Uterus (tissue), 4 donors: ENCODE measurements around the gene YPEL3. TPM values are rescaled to one million over a fixed set of nuclear protein-coding genes. Genes with fewer than 3 reads are reported as not detected.

Experiments used
- DNase-seq, 2 donors: peaks; one replicate each; pipeline ENCODE4 v3.0.0-alpha.2; 2019 to 2020
- H3K27ac ChIP-seq, 2 donors: fragments of 200-600 bp; sonication (generic); 1 replicate in 1 of 2; 2 replicates in 1 of 2; pipeline ENCODE4 v1.5.1; 2016 to 2018
- H3K27me3 ChIP-seq, 2 donors: fragments of 200-600 bp; sonication (generic); one replicate each; pipeline ENCODE4 v1.5.1; 2018 to 2019; ENCODE audit warnings: control low read depth in 1 of 2
- H3K36me3 ChIP-seq, 2 donors: fragments of 200-600 bp; sonication (generic); one replicate each; pipeline ENCODE4 v1.5.1; 2019; ENCODE audit warnings: control low read depth in 1 of 2
- H3K4me1 ChIP-seq, 2 donors: fragments of 200-600 bp; sonication (generic); one replicate each; pipeline ENCODE4 v1.5.1; 2018 to 2019; ENCODE audit warnings: control low read depth in 1 of 2
- H3K4me3 ChIP-seq, 2 donors: fragments of 200-600 bp; sonication (generic); 1 replicate in 1 of 2; 2 replicates in 1 of 2; pipeline ENCODE4 v1.5.1; 2018 to 2019; ENCODE audit warnings: mild to moderate bottlenecking in 1 of 2
- H3K9me3 ChIP-seq, 2 donors: fragments of 200-600 bp; sonication (generic); one replicate each; pipeline ENCODE4 v1.5.1; 2019; ENCODE audit warnings: control low read depth in 1 of 2
- POLR2A ChIP-seq, 2 donors: fragments of 450-650 bp; IDR thresholded peaks; one replicate each; pipeline ENCODE4 v1.6.1; 2016; ENCODE audit warnings: antibody characterized with exemption in 2 of 2, mild to moderate bottlenecking in 1 of 2, moderate library complexity in 1 of 2
- intact Hi-C: fragments of 100-400 bp; cut with DNase I; formaldehyde crosslinking; loops from one replicate; pipeline ENCODE4 v1.15.1; 2023; ENCODE audit warnings: low total_unique reads
- total RNA-seq, 4 donors: library from RNA; depleted of rRNA in 3 of 4; stranded (reverse); fragments of >200 nt in 3 of 4; gene quantifications; one replicate each; pipeline versions ENCODE4 v1.1.0 to v1.2.4, GENCODE V29; 2014 to 2023
- TF ChIP-seq, protein P1 (sequence below), 4 experiments: fragments of 200-600 bp in 2 of 4; fragments of 450-650 bp in 2 of 4; sonication (generic) in 2 of 4; IDR thresholded peaks; one replicate each; pipeline ENCODE4 v1.5.1; 2016 to 2019; ENCODE audit warnings: antibody characterized with exemption in 4 of 4, mild to moderate bottlenecking in 2 of 4, moderate library complexity in 1 of 4
- donor health status: DM: yes; HTN: yes; CAD: no.

YPEL3 gene
- total RNA-seq, 4 donors from 2014 or later = 9.2 to 158 (median 36.4) TPM

DNA sequence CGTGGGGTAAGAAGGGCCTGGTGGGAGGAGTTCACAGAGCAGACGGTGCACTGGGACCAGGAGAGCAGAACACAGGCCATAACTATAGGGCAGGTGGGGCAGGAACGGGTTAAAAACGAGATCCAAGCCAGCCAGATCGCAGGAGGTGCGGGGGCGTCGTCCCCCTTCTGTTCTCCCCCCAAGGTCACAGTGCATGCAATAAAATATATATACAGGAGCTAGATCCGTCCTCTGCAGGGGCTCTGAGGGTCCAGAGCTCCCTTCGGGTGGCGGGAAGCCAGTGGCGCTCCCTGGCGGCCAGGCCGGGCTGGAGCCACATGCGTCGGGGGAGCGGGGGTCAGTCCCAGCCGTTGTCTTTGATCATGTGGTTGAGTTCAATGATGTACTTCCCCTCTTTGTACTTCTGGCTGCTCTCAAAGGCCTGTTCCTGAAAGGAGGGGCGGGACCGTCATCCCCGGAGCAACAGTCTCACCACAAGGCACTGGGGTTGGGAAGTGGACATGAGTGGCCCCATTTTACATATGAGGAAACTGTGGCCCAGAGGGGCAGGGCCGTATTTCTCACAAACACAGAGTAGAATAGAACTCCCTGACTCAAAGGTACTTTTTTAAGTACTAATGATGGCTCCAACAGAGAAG is 3.5 kb downstream of the YPEL3 start:
- DNase-seq = peak; percentile 72 to 76
- intact Hi-C loops = no loop called here
- H3K4me1 ChIP-seq = peaks cover 0 to 25% of the 10 kb centered on the region in 2 donors

DNA sequence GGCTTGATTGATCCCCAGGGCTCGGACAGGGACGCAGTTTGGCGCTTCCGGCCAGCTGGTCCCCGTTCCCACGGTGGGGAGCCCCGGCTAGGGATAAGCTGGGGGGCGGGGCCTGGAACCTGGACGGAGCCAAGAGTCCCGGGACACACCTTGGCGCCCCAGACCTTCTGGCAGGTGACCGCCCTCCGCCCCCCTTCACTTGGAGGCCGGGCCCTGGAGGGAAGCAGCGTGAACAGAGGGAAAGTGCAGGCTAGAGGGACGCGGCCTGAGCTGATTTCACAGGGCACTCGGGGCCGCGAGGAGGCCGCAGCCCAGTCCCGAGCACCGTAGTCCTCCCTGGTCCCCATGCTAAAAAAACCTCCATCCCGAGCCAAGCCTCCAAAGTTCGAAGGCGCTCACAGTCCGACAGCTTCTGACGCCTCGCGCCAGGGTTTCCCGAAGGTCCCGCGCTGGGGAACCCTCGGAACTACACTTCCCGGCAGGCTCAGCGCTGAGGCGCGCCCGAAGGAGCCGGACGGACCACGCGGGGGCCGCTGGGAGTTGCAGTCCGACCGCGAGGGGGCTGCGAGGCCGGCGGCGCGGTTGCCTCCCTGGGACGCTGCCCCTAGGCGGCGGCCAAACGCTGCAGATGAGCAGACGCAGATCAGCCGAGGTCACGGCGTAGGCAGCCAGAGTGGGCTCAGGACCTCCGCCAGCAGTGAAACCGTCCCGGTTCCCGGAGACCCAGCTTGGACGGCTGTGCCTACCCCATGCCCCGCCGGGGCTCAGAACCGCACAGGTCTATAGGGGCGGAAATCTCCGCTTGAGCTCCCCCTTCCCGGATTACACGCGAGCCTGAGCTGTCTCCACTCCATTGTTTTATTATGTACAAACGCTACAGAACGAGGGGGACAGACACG is 4.3 kb downstream of the YPEL3 start, which contains the start of gene TBX6:
TSS of gene TBX6 (minus strand) at position 451 of the 899 bp plus-strand sequence. CDS start 731 bp downstream, outside the sequence.
- Histone ChIP-seq H3K27me3 (no peaks in the 10 kb centered on the region), H3K4me1 (peaks cover 0 to 25% of the 10 kb centered on the region in 2 donors), H3K27ac (peak within 1 kb of the TSS; percentile 74 to 91), H3K4me3 (peak within 1 kb of the TSS; percentile 31 to 40), H3K9me3 (no peaks in the 10 kb centered on the region), H3K36me3 (no peaks in the 10 kb centered on the region)
- intact Hi-C loops = no loop called here
- DNase-seq = peak; percentile 87 to 93
- TF ChIP-seq, protein P1, sequence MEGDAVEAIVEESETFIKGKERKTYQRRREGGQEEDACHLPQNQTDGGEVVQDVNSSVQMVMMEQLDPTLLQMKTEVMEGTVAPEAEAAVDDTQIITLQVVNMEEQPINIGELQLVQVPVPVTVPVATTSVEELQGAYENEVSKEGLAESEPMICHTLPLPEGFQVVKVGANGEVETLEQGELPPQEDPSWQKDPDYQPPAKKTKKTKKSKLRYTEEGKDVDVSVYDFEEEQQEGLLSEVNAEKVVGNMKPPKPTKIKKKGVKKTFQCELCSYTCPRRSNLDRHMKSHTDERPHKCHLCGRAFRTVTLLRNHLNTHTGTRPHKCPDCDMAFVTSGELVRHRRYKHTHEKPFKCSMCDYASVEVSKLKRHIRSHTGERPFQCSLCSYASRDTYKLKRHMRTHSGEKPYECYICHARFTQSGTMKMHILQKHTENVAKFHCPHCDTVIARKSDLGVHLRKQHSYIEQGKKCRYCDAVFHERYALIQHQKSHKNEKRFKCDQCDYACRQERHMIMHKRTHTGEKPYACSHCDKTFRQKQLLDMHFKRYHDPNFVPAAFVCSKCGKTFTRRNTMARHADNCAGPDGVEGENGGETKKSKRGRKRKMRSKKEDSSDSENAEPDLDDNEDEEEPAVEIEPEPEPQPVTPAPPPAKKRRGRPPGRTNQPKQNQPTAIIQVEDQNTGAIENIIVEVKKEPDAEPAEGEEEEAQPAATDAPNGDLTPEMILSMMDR (IDR thresholded peaks at IDR 0.05) = peak; percentile 68 to 99 (median 92)
- TF ChIP-seq POLR2A (IDR thresholded peaks at IDR 0.05) = peak; percentile 41 to 52

More for the DNA sequence above, 3.5 kb downstream of the YPEL3 start:
- Histone ChIP-seq H3K27ac (peak overlapping the region; percentile 74 to 91), H3K27me3 (no peaks in the 10 kb centered on the region), H3K9me3 (no peaks in the 10 kb centered on the region), H3K36me3 (no peaks in the 10 kb centered on the region), H3K4me3 (peak overlapping the region; percentile 31 to 40)
- TF ChIP-seq POLR2A (IDR thresholded peaks at IDR 0.05) = peak in 1 of 2 donors; percentile 49
- TF ChIP-seq, protein P1 (IDR thresholded peaks at IDR 0.05) = peak; percentile 41 to 69 (median 47)

DNA sequence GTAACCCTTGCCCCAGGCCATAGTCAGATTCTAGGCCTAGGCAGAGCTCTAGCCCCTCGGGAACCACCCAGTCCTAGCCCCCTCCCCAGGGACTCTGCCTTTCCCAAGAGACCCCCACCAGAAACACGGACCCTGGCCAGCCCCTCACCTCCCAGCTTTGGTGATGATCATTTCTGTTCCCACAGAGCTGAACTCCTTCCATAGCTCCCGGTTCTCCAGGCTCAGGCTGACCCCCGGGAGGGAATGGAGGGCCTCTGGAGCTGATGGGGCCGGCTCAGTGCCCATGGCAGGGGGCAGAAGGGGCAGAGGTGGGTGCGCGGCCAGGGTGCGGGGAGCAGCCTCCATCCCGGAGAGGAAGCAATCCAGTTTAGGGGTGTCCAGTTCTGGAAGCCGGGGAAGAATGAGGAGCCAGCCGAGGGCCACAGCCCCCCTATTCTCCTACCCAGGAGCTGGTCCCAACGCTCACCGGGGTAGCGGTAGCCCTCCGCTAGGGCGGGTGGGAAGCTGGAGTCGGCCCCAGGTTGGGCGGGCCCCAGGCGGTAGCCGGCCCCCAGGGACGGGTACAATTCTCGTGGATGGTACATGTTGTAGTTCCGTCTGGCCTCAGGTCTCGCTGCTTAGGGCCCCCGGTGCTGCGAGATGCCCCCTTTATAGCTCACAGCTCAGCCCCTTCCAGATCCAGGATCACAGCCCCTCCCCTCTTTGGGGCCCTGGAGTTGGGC is 5.2 kb downstream of the YPEL3 start:
- TF ChIP-seq, protein P1 (IDR thresholded peaks at IDR 0.05) = no peak
- TF ChIP-seq POLR2A (IDR thresholded peaks at IDR 0.05) = no peak
- intact Hi-C loops = no loop called here
- Histone ChIP-seq H3K4me1 (peaks cover 0 to 25% of the 10 kb centered on the region in 2 donors), H3K27me3 (no peaks in the 10 kb centered on the region), H3K27ac (peak overlapping the region; percentile 74 to 91), H3K36me3 (no peaks in the 10 kb centered on the region), H3K9me3 (no peaks in the 10 kb centered on the region), H3K4me3 (no peak overlapping the region)
- DNase-seq = no peak

DNA sequence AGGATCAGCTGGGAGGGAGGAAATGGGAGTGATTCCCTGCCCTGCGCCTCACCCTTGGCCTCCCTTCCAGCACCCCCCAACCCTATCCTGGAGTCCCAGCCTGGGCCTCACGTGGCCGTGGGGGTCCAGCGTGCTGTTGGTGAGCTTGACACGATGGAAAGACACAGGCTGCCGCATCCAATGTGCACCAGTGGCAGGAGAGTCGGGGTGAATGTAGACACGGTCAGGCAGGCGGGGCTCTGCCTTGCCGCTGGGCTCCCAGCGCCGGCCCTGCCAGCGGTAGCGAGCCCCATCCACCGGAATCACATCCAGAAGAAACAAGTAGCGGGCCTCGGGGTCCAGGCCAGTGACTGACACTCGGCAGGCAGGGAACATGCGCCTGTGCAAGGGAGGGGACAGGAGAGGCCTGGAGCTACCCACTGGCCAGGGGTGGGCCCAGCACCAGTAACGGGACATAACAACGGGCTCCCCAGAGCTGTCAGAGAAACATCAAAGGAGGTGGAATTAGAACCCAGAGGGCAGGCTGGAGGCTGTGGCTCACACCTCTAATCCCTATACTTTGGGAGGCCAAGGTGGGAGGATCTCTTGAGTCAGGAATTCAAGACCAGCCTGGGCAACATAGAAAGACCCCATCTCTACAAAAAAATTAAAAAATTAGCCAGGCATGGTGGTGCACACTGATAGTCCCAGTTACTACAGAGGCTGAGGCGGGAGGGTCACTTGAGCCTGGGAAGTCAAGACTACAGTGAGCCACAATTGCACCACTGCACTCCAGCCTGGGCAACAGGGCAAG is 7.0 kb downstream of the YPEL3 start:
- H3K27me3 ChIP-seq = no peaks in the 10 kb centered on the region
- TF ChIP-seq, protein P1 (IDR thresholded peaks at IDR 0.05) = no peak
- no peak for TF ChIP-seq POLR2A (IDR thresholded peaks at IDR 0.05)

More for the DNA sequence above, 7.0 kb downstream of the YPEL3 start:
- H3K36me3 ChIP-seq = no peaks in the 10 kb centered on the region
- no peak for DNase-seq
- H3K27ac ChIP-seq = no peak overlapping the region
- intact Hi-C loops = loop anchor here (5.0 kb wide), 1 partner anchor 52 kb away; no protein-coding TSS in a partner anchor
- H3K9me3 ChIP-seq = no peaks in the 10 kb centered on the region
- peaks cover 0 to 16% of the 10 kb centered on the region in 2 donors for H3K4me1 ChIP-seq
- no peak overlapping the region for H3K4me3 ChIP-seq
